ENCODE results near the gene C19orf12. TPM values are rescaled to one million over a fixed set of nuclear protein-coding genes. Genes with fewer than 3 reads are reported as not detected.

The C19orf12 gene
- polyA plus RNA-seq, 3 donors: 22.4 to 33.5 (median 27.6) TPM

- no peak for DNase-seq
Observed at GRCh38 chr19:29665826-29666577, 49.1 kb downstream of the C19orf12 start.

DNA sequence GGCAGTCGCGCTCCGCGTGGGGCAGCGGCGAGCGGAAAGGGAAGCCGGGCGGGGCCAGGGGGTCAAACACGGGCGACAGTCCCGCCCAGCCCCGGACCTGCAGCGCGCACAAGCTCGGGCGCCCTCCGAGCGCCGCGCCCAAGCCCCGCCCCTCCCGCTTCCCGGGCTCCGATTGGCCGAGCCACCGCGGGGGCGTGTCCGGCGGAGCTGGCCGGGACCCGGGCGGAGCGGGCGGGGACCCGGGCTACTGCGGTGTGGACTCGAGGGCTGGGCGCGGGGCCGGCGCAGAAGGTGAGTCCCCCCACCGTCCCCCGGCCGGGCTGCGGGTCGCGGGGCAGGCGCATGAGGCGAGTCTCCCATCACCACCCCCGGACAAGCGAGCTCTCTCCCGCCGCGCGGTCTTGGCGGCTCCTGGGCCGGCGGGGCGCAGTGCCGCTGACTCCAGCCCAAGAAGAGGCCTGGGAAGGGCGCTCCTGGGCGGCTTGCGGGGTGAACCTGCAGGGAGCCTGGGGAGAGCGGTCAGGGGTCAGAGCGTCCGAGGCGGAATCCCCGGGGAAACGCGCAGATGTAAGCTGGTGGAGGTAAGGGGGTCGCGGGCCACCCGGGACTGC lies 49.7 kb downstream of the C19orf12 start, which contains the start of gene PLEKHF1:
Gene PLEKHF1 (plus strand): TSS at position 247 of the 611 bp plus-strand sequence. CDS start 8,379 bp downstream, outside the sequence.
- peak; percentile 83 for DNase-seq

DNA sequence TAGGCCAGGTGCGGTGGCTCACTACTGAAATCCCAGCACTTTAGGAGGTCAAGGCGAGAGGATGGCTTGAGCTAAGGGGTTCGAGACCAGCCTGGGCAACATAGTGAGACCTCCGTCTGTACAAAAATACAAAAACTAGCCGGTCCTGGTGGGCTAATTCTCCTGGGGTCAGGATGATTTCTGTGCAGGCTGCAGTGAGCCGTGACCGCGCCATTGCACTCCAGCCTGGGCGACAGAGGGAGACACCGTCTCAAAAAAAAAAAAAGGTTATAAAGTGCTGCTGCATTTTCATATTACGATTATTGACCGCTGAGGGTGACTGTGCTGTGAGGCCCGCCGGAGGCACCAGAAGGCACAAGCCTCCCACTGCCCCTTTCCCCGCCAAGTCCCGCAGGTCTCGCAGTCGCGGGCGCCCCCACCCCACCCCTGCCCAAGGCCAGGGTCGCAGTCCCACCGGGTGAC lies 50.3 kb downstream of the C19orf12 start:
- no peak for DNase-seq

- no peak for DNase-seq
Observed at GRCh38 chr19:29663861-29664752, 51.0 kb downstream of the C19orf12 start.

DNA sequence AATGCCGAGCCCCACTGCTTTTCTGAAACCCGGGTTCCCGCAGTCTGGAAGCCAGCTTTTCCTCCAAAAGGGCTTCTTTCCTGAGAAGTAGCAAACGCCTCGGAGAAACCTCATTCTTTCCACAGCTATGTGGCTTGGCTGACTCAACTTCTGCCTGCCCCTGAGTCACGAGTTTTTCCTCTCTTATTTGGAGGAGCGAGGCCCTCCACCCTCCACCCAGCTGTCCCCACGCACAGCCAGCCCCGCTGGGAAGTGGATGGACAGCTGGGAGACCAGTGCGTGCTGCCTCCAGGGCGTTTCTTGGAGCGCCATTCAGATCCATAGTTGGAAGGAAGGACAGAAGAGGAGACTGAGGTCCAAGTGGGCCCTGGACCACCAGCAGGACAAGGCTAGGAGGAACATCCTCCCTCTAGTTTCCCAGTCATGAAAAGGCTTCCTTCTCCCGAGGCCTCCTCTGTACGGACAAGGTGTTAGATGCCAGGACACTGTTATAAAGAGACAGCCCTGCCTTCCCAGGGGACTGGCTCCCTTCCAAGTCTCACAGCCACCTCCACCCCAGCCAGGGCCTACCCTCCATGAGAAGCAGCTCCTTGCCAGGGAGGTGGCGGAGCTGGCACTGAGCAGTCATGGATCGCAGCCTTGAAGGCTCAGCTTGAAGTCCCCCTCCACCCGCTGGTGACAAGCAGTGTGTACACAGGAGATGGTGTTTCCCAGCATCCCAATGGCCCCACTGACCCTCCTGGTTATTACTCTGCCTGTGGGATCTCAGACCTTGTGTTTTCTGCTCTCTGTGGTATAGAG lies 52.3 kb downstream of the C19orf12 start:
- no peak for DNase-seq

GRCh38 chr19:29662278-29662603 lies 52.8 kb downstream of the C19orf12 start:
- DNase-seq: no peak

- no peak for DNase-seq
Observed at GRCh38 chr19:29660835-29661234, 54.2 kb downstream of the C19orf12 start.

DNA sequence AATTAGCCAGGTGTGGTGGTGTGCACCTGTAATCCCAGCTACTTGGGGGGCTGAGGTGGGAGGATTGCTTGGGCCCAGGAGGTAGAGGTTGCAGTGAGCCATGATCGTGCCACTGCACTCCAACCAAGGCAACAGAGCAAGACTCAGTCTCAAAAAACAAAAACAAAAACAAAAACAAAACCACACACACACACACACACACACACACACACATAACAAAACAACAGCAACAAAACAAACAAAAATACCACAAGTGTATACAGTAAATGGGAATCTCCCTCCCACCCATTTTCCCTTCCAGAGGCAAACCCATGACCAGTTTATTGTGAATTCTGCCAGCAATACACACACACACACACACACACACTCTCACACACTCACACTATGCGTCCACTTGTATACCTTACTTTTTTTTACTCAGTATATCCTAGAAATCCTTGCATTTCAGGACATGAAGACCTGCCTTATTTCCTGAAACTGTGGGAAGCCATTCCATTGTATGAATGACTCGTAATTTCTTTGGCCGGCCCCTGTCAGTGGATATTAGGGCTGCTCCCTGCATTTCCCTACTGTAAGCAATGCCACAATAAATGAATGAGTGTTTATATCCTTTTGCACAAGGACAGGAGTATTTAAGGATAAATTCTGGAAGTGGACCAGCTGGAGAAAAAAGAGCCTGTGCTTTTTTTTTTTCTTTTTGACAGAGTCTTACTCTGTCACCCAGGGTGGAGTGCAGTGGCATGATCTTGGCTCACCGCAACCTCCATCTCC lies 56.7 kb downstream of the C19orf12 start:
- DNase-seq: no peak

GRCh38 chr19:29655648-29656335 lies 59.3 kb downstream of the C19orf12 start:
- DNase-seq: no peak

DNA sequence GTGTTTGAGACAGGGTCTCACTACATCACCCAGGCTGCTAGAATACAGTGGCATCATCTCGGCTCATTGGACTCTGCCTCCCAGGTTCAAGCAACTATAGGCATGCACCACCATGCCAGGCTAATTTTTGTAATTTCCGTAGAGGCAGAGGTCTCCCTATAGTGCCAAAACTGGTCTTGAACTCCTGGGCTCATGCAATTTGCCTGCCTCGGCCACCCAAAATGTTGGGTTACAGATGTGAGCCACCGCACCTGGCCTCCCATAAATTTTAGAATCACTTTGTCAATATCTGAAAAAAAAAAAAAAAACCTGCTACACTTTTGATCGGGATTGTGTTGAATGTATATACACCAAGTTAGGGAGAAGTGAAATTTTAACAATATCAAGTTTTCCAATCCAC lies 61.7 kb downstream of the C19orf12 start:
- DNase-seq: no peak

DNA sequence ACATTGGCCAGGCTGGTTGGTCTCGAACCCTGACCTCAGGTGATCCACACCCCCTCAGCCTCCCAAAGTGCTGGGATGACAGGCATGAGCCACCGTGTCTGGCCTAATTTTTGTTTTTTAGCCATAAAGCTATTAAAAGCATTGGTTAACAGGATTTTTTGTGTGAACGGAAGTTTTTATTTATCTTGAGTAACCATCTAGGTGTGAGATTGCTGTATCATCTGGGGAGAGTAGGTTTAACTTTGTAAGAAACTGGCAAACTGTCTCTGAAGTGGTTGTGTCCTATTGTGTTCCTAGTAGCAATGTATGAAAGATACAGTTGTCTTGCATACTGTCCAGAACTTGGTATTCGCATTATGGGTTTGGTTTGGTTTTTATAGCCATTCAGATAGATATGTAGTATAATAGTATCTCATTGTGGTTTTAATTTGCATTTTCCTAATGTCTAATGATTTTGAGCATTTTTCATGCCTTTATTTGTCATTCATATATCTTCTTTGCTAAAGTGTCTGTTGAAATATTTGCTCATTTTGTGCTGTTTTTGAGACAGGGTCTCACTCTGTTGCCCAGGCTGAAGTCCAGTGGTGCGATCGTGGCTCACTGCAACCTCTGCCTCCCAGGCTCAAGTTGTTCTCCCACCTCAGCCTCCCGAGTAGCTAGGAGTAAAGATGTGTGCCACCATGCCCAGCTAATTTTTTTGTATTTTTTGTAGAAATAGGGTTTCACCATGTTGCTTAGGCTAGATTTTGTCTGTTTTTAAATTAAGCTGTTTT lies 63.3 kb downstream of the C19orf12 start:
- no peak for DNase-seq

DNA sequence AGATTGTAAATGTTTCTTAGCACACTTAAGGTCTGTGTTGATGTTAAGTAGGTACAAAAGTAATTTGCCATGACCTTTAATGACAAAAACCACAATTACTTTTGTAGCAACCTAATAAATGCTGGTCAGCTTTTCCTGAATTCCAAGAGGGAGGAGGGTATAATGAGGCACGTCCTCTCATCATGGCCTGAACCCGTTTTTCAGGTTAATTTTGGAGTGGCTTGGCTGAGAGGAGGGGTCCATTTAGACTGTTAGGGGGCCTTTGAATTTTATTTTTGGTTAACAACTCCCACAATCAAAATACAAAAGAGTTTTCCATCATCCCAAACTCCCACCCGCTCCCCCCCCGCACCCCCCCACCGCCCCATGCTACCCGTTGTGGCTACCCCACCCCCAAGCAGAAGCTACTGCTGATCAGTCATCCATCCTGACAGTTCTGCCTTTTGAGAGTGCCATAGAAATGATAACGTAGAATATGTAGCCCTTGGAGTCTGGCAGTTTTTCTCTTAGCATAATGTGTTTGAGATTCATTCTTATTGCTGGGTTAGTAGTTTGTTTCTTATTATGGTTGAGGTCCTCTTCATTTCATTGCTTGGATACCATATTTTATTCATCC lies 64.2 kb downstream of the C19orf12 start:
- no peak for DNase-seq

Other genes starting within 250 kb of the C19orf12 start
- gene VSTM2B, start 189.3 kb downstream of the C19orf12 start, polyA plus RNA-seq (ENCODE audit: insufficient read length in 3 of 3): 1 to 10 TPM in 1 of 3 donors, under 1 TPM in 1, not detected in 1; 0.68 to 1.1 TPM
- 10 to 100 TPM; 68.8 to 72.7 (median 70.4) TPM for gene POP4, start 109.0 kb downstream of the C19orf12 start, polyA plus RNA-seq (ENCODE audit: insufficient read length in 3 of 3)
- gene PLEKHF1, start 49.8 kb downstream of the C19orf12 start, polyA plus RNA-seq (ENCODE audit: insufficient read length in 3 of 3): 1 to 10 TPM; 1.4 to 2.2 (median 2.1) TPM
- gene CCNE1, start 96.7 kb upstream of the C19orf12 start, polyA plus RNA-seq (ENCODE audit: insufficient read length in 3 of 3): 1 to 10 TPM; 8.8 to 9.9 (median 9.7) TPM
- gene URI1, start 227.0 kb upstream of the C19orf12 start, polyA plus RNA-seq (ENCODE audit: insufficient read length in 3 of 3): 100 to 1,000 TPM in 2 of 3 donors, 10 to 100 TPM in 1; 85.8 to 112 (median 104) TPM

All from renal pelvis (tissue), 4 donors.